ENCODE results near the gene ARSK.
"Not testable (repeated sequence)": the region's sequence is repeated elsewhere in the genome, so short reads cannot be mapped to it uniquely, and the experiment has no call there.

Gene ARSK

DNA sequence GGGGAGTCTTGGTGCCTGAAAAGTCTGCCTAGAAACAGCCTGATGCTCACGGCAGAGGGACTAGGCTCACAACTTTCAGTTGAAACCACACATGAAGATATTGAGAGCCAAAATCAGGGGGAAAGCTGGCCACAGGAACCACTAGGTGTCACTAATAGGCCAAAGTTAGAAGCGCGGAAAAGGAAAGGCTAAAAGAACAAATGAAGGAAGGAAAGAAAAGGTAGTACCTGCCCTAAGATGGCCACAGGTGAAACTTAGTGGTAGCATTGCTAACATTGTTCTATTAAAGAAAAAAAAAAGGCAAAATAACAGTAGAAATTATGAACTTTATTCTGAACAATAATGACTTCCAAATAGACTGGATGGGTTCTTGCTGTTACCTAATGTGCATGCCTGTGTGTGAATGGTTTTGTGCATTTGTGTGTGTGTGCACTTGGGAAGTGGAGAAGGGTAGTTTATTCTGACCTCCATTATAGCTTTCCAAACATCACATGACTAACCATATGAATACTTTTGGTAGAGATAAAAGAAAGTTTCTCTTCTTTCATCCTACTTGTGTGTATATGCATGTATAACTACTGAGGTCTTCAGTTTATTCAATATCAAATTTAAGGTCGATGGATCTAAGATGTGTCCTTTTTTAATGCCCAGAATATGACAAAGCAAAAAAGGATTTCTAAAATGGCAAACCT lies 89.6 kb downstream of the ARSK start:
- DNase-seq (ENCODE audit: low read depth): no peak
- TF ChIP-seq, protein P1, sequence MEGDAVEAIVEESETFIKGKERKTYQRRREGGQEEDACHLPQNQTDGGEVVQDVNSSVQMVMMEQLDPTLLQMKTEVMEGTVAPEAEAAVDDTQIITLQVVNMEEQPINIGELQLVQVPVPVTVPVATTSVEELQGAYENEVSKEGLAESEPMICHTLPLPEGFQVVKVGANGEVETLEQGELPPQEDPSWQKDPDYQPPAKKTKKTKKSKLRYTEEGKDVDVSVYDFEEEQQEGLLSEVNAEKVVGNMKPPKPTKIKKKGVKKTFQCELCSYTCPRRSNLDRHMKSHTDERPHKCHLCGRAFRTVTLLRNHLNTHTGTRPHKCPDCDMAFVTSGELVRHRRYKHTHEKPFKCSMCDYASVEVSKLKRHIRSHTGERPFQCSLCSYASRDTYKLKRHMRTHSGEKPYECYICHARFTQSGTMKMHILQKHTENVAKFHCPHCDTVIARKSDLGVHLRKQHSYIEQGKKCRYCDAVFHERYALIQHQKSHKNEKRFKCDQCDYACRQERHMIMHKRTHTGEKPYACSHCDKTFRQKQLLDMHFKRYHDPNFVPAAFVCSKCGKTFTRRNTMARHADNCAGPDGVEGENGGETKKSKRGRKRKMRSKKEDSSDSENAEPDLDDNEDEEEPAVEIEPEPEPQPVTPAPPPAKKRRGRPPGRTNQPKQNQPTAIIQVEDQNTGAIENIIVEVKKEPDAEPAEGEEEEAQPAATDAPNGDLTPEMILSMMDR (IDR thresholded peaks at IDR 0.05; ENCODE audit: low read depth, low read length, missing control alignments): peak; percentile 70
- no peak overlapping the region for H3K4me3 ChIP-seq (ENCODE audit: low read depth, low read length)

DNA sequence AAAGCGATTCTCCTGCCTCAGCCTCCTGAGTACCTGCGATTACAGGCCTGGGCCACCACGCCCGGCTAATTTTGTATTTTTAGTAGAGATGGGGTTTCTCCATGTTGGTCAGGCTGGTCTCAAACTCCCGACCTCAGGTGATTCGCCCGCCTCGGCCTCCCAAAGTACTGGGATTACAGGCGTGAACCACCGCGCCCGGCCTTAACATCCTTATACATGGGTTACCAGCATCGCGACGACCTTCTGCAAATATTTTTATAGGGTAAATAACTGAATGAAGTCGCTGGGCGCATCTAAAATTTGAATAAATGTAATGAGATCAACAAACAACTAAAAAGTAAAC lies 91.3 kb downstream of the ARSK start:
- not testable (repeated sequence) for DNase-seq (ENCODE audit: low read depth)
- H3K4me3 ChIP-seq (ENCODE audit: low read depth, low read length): peak overlapping the region; percentile 72; the same call in 1 of the 2 replicates

- TF ChIP-seq, protein P1 (IDR thresholded peaks at IDR 0.05; ENCODE audit: low read depth, low read length, missing control alignments): peak; percentile 7
- peak; percentile 91 for DNase-seq (ENCODE audit: low read depth)
- H3K4me3 ChIP-seq (ENCODE audit: low read depth, low read length): peak within 1 kb of the TSS; percentile 72
Measured at GRCh38 chr5:95646569-95647431, 91.9 kb downstream of the ARSK start, which contains the start of gene RFESD. Gene RFESD, plus strand, starts transcription at chr5:95646777. Its CDS starts 5,495 bp downstream, at chr5:95652272.

- DNase-seq (ENCODE audit: low read depth): peak; percentile 13
- TF ChIP-seq, protein P1 (IDR thresholded peaks at IDR 0.05; ENCODE audit: low read depth, low read length, missing control alignments): no peak
- H3K4me3 ChIP-seq (ENCODE audit: low read depth, low read length): peak overlapping the region; percentile 72; the same call in 1 of the 2 replicates
Measured at GRCh38 chr5:95647886-95648860, 93.3 kb downstream of the ARSK start.

DNA sequence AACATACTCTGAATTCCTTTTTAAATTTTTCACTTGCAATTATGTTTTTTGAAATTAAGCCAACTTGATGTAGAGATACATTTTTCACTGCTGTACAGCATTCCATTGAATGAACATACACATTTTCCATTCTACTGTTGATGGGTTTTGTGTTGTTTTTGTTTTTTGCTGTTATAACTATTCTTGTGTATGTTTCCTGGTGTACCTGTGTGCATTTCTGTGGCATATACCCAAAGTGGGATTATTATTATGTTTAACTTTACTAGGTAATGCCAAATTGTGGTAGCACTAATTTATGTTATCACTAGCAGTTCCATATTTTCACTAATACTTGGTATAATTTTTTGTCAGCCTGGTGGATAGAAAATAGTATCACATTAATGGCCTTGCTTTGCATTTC lies 94.4 kb downstream of the ARSK start:
- no peak overlapping the region for H3K4me3 ChIP-seq (ENCODE audit: low read depth, low read length)
- DNase-seq (ENCODE audit: low read depth): no peak
- TF ChIP-seq, protein P1 (IDR thresholded peaks at IDR 0.05; ENCODE audit: low read depth, low read length, missing control alignments): no peak

- DNase-seq (ENCODE audit: low read depth): no peak
- TF ChIP-seq, protein P1 (IDR thresholded peaks at IDR 0.05; ENCODE audit: low read depth, low read length, missing control alignments): no peak
- no peak overlapping the region for H3K4me3 ChIP-seq (ENCODE audit: low read depth, low read length)
Measured at GRCh38 chr5:95649842-95650620, 95.1 kb downstream of the ARSK start.

Measured in GM12864 (cell line).